DOHH2 (cell line): ENCODE data around the gene SNTA1.

Experiments used
- CTCF ChIP-seq: fragments of 200-600 bp; sonication (generic); IDR thresholded peaks from one replicate; pipeline ENCODE4 v1.5.1; 2014; ENCODE audit warnings: antibody characterized with exemption, mild to moderate bottlenecking, low read depth, low read length; ENCODE audit not compliant: poor library complexity, severe bottlenecking
- EZH2phosphoT487 ChIP-seq: fragments of 200-600 bp; sonication (generic); IDR thresholded peaks from 2 replicates; pipeline ENCODE4 v1.6.1; 2017; ENCODE audit warnings: borderline replicate concordance, mild to moderate bottlenecking, antibody characterized with exemption, low read length, moderate library complexity, mixed read lengths

GRCh38 chr20:33404281-33404680 lies 39.3 kb downstream of the SNTA1 start:
- no peak for TF ChIP-seq CTCF
- no peak for TF ChIP-seq EZH2phosphoT487
